ENCODE measurements around the gene CPNE7.
A peak's percentile ranks its signal among the peaks of the same experiment; 100 is the strongest.

DNA sequence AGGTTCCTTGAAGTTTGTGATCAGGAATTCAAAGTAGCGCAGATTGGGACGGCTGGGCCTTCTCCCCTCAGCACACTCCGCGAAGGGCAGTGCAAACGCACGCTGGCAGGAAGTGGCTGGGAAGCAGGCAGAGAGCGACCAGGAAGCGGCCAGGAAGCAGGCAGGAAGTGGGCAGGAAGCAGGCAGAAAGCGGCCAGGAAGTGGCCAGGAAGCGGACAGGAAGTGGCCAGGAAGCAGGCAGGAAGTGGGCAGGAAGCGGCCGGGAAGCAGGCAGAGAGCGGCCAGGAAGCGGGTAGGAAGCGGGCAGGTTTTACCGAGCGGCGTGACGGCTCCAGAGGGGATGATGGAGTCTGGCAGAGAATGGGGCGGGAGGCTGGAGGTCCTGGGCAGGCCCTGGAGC lies 41.1 kb downstream of the CPNE7 start:
- TF ChIP-seq, protein P1, sequence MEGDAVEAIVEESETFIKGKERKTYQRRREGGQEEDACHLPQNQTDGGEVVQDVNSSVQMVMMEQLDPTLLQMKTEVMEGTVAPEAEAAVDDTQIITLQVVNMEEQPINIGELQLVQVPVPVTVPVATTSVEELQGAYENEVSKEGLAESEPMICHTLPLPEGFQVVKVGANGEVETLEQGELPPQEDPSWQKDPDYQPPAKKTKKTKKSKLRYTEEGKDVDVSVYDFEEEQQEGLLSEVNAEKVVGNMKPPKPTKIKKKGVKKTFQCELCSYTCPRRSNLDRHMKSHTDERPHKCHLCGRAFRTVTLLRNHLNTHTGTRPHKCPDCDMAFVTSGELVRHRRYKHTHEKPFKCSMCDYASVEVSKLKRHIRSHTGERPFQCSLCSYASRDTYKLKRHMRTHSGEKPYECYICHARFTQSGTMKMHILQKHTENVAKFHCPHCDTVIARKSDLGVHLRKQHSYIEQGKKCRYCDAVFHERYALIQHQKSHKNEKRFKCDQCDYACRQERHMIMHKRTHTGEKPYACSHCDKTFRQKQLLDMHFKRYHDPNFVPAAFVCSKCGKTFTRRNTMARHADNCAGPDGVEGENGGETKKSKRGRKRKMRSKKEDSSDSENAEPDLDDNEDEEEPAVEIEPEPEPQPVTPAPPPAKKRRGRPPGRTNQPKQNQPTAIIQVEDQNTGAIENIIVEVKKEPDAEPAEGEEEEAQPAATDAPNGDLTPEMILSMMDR (IDR thresholded peaks at IDR 0.05; ENCODE audit: low read depth, low read length, missing input control), result no peak
- no peak for TF ChIP-seq JUND (IDR thresholded peaks at IDR 0.05)
- TF ChIP-seq, protein P2, sequence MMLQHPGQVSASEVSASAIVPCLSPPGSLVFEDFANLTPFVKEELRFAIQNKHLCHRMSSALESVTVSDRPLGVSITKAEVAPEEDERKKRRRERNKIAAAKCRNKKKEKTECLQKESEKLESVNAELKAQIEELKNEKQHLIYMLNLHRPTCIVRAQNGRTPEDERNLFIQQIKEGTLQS (IDR thresholded peaks at IDR 0.05), result no peak
- no peak for TF ChIP-seq RAD21 (IDR thresholded peaks at IDR 0.05)
- TF ChIP-seq, protein P3, sequence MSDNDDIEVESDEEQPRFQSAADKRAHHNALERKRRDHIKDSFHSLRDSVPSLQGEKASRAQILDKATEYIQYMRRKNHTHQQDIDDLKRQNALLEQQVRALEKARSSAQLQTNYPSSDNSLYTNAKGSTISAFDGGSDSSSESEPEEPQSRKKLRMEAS (IDR thresholded peaks at IDR 0.05), result peak; percentile 70
- TF ChIP-seq, protein P4, sequence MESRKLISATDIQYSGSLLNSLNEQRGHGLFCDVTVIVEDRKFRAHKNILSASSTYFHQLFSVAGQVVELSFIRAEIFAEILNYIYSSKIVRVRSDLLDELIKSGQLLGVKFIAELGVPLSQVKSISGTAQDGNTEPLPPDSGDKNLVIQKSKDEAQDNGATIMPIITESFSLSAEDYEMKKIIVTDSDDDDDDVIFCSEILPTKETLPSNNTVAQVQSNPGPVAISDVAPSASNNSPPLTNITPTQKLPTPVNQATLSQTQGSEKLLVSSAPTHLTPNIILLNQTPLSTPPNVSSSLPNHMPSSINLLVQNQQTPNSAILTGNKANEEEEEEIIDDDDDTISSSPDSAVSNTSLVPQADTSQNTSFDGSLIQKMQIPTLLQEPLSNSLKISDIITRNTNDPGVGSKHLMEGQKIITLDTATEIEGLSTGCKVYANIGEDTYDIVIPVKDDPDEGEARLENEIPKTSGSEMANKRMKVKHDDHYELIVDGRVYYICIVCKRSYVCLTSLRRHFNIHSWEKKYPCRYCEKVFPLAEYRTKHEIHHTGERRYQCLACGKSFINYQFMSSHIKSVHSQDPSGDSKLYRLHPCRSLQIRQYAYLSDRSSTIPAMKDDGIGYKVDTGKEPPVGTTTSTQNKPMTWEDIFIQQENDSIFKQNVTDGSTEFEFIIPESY (IDR thresholded peaks at IDR 0.05), result no peak
- no peak for TF ChIP-seq GABPA (IDR thresholded peaks at IDR 0.05 in 1 of 2, conservative IDR thresholded peaks at IDR 0.05 in 1 of 2)
- TF ChIP-seq RXRA (IDR thresholded peaks at IDR 0.05), result no peak
- TF ChIP-seq, protein P5, sequence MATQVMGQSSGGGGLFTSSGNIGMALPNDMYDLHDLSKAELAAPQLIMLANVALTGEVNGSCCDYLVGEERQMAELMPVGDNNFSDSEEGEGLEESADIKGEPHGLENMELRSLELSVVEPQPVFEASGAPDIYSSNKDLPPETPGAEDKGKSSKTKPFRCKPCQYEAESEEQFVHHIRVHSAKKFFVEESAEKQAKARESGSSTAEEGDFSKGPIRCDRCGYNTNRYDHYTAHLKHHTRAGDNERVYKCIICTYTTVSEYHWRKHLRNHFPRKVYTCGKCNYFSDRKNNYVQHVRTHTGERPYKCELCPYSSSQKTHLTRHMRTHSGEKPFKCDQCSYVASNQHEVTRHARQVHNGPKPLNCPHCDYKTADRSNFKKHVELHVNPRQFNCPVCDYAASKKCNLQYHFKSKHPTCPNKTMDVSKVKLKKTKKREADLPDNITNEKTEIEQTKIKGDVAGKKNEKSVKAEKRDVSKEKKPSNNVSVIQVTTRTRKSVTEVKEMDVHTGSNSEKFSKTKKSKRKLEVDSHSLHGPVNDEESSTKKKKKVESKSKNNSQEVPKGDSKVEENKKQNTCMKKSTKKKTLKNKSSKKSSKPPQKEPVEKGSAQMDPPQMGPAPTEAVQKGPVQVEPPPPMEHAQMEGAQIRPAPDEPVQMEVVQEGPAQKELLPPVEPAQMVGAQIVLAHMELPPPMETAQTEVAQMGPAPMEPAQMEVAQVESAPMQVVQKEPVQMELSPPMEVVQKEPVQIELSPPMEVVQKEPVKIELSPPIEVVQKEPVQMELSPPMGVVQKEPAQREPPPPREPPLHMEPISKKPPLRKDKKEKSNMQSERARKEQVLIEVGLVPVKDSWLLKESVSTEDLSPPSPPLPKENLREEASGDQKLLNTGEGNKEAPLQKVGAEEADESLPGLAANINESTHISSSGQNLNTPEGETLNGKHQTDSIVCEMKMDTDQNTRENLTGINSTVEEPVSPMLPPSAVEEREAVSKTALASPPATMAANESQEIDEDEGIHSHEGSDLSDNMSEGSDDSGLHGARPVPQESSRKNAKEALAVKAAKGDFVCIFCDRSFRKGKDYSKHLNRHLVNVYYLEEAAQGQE (IDR thresholded peaks at IDR 0.05), result no peak
- TF ChIP-seq YY1 (IDR thresholded peaks at IDR 0.05), result no peak
- TF ChIP-seq EGR1 (IDR thresholded peaks at IDR 0.05; ENCODE audit: low read depth in 2 of 2), result peak; percentile 38 to 55
- no peak for TF ChIP-seq HNF4G (IDR thresholded peaks at IDR 0.05)
- TF ChIP-seq FOXA1 (IDR thresholded peaks at IDR 0.05), result no peak
